Measurements from ENCODE around the gene RPL23. TPM values are rescaled to one million over a fixed set of nuclear protein-coding genes. Genes with fewer than 3 reads are reported as not detected.

Gene RPL23
- total and polyA plus RNA-seq, 10 of the 15 experiments (the other 5 are each of a cell fraction or from before 2014, with no cell fraction given), result 2,200 to 4,821 (median 3,043) TPM

DNA sequence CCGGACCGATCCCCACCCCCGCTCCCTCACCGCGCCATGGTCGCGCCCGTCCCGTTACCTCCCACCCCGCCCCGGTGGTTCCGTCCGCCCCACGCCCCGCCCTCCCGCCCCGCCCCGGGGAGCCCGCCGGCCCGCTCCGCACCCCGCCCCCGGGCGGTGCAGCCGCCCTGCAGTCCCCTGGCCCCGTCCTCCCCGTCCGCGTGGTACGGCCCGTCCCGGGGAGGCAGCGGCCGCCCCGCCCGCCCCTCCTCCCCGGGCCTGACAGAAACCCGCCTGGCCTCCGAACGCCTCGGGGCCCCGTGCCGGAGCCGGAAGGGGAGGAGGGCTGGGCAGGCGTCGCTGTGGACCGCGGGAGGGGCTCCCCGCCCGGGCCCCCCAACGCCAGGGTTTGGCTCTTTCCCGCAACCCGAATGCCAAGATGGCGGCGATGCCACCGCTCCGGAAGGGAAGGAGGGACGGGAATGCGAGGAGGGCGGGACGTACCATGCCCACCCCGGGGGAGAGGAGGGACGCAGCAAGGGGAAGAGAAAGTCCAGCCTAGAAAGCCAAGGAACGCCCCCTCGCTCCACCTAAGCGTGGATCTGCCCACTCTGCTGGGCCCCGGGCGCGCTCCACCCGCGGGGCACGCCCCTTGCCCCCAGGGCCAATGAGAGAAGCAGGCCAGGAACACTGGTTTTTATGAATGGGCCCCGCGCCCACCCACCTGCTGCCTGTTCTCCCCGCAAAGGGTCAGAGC lies 53.9 kb downstream of the RPL23 start, which contains the start of gene PIP4K2B (continued):
- TF ChIP-seq SMARCA5 (IDR thresholded peaks at IDR 0.05) (no peak), BACH1 (IDR thresholded peaks at IDR 0.05; ENCODE audit: borderline replicate concordance) (peak; percentile 58; the same call in 1 of the 2 replicates), NFYB (IDR thresholded peaks at IDR 0.05; ENCODE audit: insufficient read depth, low read depth, low read length) (peak; percentile 71; the same call in 1 of the 2 replicates), RBBP5 (conservative IDR thresholded peaks at IDR 0.05) (no peak), KDM1A (IDR thresholded peaks at IDR 0.05; ENCODE audit: borderline replicate concordance) (no peak), HDAC6 (IDR thresholded peaks at IDR 0.05; ENCODE audit: unreplicated experiment) (no peak), FOXM1 (IDR thresholded peaks at IDR 0.05; ENCODE audit: low read depth, low read length) (no peak), CREB1 (IDR thresholded peaks at IDR 0.05; ENCODE audit: low read depth) (peak; percentile 67; the same call in 1 of the 2 replicates), PRDM15 (CRISPR knock-in tag; IDR thresholded peaks at IDR 0.05) (no peak), SIN3A (IDR thresholded peaks at IDR 0.05; ENCODE audit: low read depth, low read length) (peak; percentile 82), SREBF2 (IDR thresholded peaks at IDR 0.05; ENCODE audit: low read length) (no peak), JUND (IDR thresholded peaks at IDR 0.05; ENCODE audit: low read depth, low read length) (peak; percentile 97), MLLT1 (IDR thresholded peaks at IDR 0.05) (no peak; the same call in 1 of the 2 replicates), CBX3 (IDR thresholded peaks at IDR 0.05; ENCODE audit: borderline replicate concordance, low read depth) (no peak), NBN (IDR thresholded peaks at IDR 0.05) (peak; percentile 82), HDGF (IDR thresholded peaks at IDR 0.05) (peak; percentile 96), SMAD1 (IDR thresholded peaks at IDR 0.05; ENCODE audit: low read depth, partially characterized antibody) (no peak), EED (IDR thresholded peaks at IDR 0.05; ENCODE audit: low read depth) (peak; percentile 84), FOS (IDR thresholded peaks at IDR 0.05; ENCODE audit: borderline replicate concordance, extremely low read depth, insufficient read length) (no peak)
- TF ChIP-seq, protein P1, sequence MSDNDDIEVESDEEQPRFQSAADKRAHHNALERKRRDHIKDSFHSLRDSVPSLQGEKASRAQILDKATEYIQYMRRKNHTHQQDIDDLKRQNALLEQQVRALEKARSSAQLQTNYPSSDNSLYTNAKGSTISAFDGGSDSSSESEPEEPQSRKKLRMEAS (IDR thresholded peaks at IDR 0.05; ENCODE audit: low read depth, low read length), result no peak
- TF ChIP-seq, protein P2, sequence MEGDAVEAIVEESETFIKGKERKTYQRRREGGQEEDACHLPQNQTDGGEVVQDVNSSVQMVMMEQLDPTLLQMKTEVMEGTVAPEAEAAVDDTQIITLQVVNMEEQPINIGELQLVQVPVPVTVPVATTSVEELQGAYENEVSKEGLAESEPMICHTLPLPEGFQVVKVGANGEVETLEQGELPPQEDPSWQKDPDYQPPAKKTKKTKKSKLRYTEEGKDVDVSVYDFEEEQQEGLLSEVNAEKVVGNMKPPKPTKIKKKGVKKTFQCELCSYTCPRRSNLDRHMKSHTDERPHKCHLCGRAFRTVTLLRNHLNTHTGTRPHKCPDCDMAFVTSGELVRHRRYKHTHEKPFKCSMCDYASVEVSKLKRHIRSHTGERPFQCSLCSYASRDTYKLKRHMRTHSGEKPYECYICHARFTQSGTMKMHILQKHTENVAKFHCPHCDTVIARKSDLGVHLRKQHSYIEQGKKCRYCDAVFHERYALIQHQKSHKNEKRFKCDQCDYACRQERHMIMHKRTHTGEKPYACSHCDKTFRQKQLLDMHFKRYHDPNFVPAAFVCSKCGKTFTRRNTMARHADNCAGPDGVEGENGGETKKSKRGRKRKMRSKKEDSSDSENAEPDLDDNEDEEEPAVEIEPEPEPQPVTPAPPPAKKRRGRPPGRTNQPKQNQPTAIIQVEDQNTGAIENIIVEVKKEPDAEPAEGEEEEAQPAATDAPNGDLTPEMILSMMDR (IDR thresholded peaks at IDR 0.05 in 2 of 3, conservative IDR thresholded peaks at IDR 0.05 in 1 of 3; ENCODE audit: control insufficient read depth in 2 of 3, extremely low read depth in 1 of 3, insufficient read depth in 1 of 3, low read depth in 3 of 3, low read length in 3 of 3), result no peak

Data from GM12878 (cell line).